SH-SY5Y (cell line): ENCODE results near the gene DPM1.

Experiments used
- GATA2 ChIP-seq: IDR thresholded peaks from 2 replicates; pipeline ENCODE4 v1.6.1; 2011; ENCODE audit warnings: mild to moderate bottlenecking, low read depth, low read length
- GATA3 ChIP-seq: IDR thresholded peaks from 2 replicates; pipeline ENCODE4 v1.6.1; 2011; ENCODE audit warnings: low read depth, mild to moderate bottlenecking, low read length, moderate library complexity

DNA sequence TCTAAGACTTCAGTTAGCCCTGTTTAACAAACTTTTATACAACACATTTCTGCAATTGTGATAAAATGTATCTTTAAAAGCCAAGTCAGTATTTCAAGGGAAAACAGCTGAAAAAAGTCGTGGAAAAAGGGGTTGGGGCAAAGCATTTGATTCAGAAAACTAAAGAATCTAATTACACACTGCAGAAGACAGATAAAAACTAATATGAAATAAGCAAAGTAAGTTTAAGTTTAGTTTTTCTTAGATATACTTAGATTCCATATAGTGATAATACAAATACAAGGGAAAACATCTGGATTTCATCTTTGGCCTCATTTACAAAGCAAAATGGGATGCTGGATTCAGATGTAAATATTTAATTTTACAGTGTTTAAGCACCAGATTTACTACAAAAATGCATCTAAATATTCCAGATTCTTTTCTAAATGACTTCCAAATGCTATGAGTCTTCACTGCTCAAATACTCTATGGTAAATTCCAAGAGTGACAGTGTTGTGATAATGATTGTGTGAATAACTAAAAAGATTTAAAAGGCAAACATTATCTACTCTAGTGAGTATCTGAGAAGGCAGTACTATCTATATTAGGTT lies 25.5 kb downstream of the DPM1 start:
- TF ChIP-seq GATA2 (no peak), GATA3 (no peak)
